B cell (primary cell): Measurements from ENCODE around the gene ENO2. TPM values are rescaled to one million over a fixed set of nuclear protein-coding genes. Genes with fewer than 3 reads are reported as not detected.

Experiments
- ATAC-seq: fragments of 200-7000 bp; cut with Tn5 transposase; one replicate; pipeline ENCODE4 v1.10.0; 2021; ENCODE audit warnings: low read depth, mild to moderate bottlenecking, moderate number of reproducible peaks, moderate library complexity
- CTCF ChIA-PET: fragments of 350-600 bp; sonication (Branson Sonifier 250); formaldehyde crosslinking; loops from one replicate; lab custom pipeline; 2021; ENCODE audit warnings: antibody characterized with exemption, inconsistent platforms; lab: Charles Lee
- POLR2A ChIA-PET: fragments of 350-600 bp; sonication (Branson Sonifier 250); formaldehyde crosslinking; loops from one replicate; lab custom pipeline; 2021; ENCODE audit warnings: antibody characterized with exemption; lab: Charles Lee
- DNase-seq: peaks from one replicate; pipeline ENCODE4 v3.0.0; 2013
- H2AFZ ChIP-seq: 2 replicates; pipeline ENCODE4 v1.6.1; 2012; ENCODE audit warnings: mild to moderate bottlenecking, low read depth, low read length; ENCODE audit not compliant: insufficient read depth, poor library complexity, severe bottlenecking
- H3K27ac ChIP-seq, 2 donors: 1 replicate in 1 of 2; 2 replicates in 1 of 2; pipeline ENCODE4 v1.5.1; 2012 to 2013; ENCODE audit warnings: low read length in 2 of 2, mild to moderate bottlenecking in 2 of 2, moderate library complexity in 1 of 2
- H3K27me3 ChIP-seq, 4 experiments: fragments of 200-600 bp in 1 of 4; sonication (generic) in 1 of 4; replicated peaks in 1 of 4; 1 replicate in 2 of 4; 2 replicates in 2 of 4; pipeline versions ENCODE4 v1.6.1 to v1.7.0; 2013 to 2016; ENCODE audit warnings: low read length in 3 of 4, mild to moderate bottlenecking in 2 of 4, mixed read lengths in 1 of 4, moderate library complexity in 1 of 4; ENCODE audit not compliant: insufficient read depth in 4 of 4, control insufficient read depth in 3 of 4; ENCODE audit errors: control extremely low read depth in 1 of 4
- H3K36me3 ChIP-seq, 2 experiments: replicated peaks in 1 of 2; 1 replicate in 1 of 2; 2 replicates in 1 of 2; pipeline versions ENCODE4 v1.6.1 to v1.7.1; 2013; ENCODE audit warnings: low read length in 1 of 2; ENCODE audit not compliant: insufficient read depth in 2 of 2, control insufficient read depth in 1 of 2; ENCODE audit errors: control extremely low read depth in 1 of 2, extremely low read depth in 1 of 2
- H3K4me1 ChIP-seq, 2 donors: fragments of 200-600 bp in 1 of 2; sonication (generic) in 1 of 2; 1 replicate in 1 of 2; 2 replicates in 1 of 2; pipeline versions ENCODE4 v1.5.1 to v1.6.1; 2013 to 2017; ENCODE audit warnings: low read length in 2 of 2; ENCODE audit not compliant: control insufficient read depth in 2 of 2, insufficient read depth in 2 of 2
- H3K4me2 ChIP-seq: replicated peaks from 2 replicates; pipeline ENCODE3; 2012; ENCODE audit warnings: mild to moderate bottlenecking, low read depth, low read length; ENCODE audit not compliant: poor library complexity, severe bottlenecking
- H3K4me3 ChIP-seq, 5 experiments: fragments of 200-600 bp in 1 of 5; sonication (generic) in 1 of 5; 1 replicate in 3 of 5; 2 replicates in 2 of 5; pipeline versions ENCODE4 v1.5.1 to v1.7.0; 2011 to 2016; ENCODE audit warnings: low read length in 4 of 5, mild to moderate bottlenecking in 4 of 5, low read depth in 2 of 5, control low read depth in 1 of 5, moderate library complexity in 1 of 5; ENCODE audit not compliant: insufficient read depth in 1 of 5; ENCODE audit errors: control extremely low read depth in 1 of 5, extremely low read depth in 1 of 5
- H3K79me2 ChIP-seq: fragments of 200-600 bp; sonication (generic); one replicate; pipeline ENCODE4 v1.6.0; 2016; ENCODE audit warnings: low read length; ENCODE audit not compliant: control insufficient read depth, insufficient read depth
- H3K9ac ChIP-seq: fragments of 200-600 bp; sonication (generic); 2 replicates; pipeline ENCODE4 v1.6.1; 2017; ENCODE audit warnings: mild to moderate bottlenecking, low read length, moderate library complexity
- H3K9me3 ChIP-seq, 3 donors: one replicate each; pipeline versions ENCODE4 v1.6.1 to v1.7.1; 2013; ENCODE audit warnings: low read length in 2 of 3; ENCODE audit not compliant: control insufficient read depth in 2 of 3, insufficient read depth in 1 of 3; ENCODE audit errors: control extremely low read depth in 1 of 3
- H4K20me1 ChIP-seq: 2 replicates; pipeline ENCODE4 v1.6.0; 2012; ENCODE audit warnings: mild to moderate bottlenecking, low read length; ENCODE audit not compliant: insufficient read depth, control insufficient read depth, poor library complexity, severe bottlenecking
- H3K27ac Mint-ChIP-seq: one replicate; pipeline ENCODE4 v1.8.0; 2021; ENCODE audit warnings: mixed read lengths
- H3K27me3 Mint-ChIP-seq: one replicate; pipeline ENCODE4 v1.8.0; 2021; ENCODE audit warnings: mixed read lengths
- H3K4me1 Mint-ChIP-seq: one replicate; pipeline ENCODE4 v1.8.0; 2021; ENCODE audit warnings: mixed read lengths
- H3K4me3 Mint-ChIP-seq: one replicate; pipeline ENCODE4 v1.8.0; 2021; ENCODE audit warnings: mixed read lengths
- H3K9me3 Mint-ChIP-seq: one replicate; pipeline ENCODE4 v1.8.0; 2022; ENCODE audit warnings: mixed read lengths; ENCODE audit not compliant: insufficient read depth
- EZH2 ChIP-seq: IDR thresholded peaks from 2 replicates; pipeline ENCODE4 v1.6.1; 2012; ENCODE audit warnings: borderline replicate concordance, low read depth, mild to moderate bottlenecking, moderate library complexity, low read length; ENCODE audit not compliant: insufficient read depth, poor library complexity, severe bottlenecking
- WGBS: methylation state at CpG from one replicate; pipeline ENCODE4 v1.1.5; 2013; ENCODE audit warnings: missing lambda C conversion rate; ENCODE audit not compliant: insufficient coverage; 5-methylcytosine and 5-hydroxymethylcytosine counted together
- intact Hi-C: fragments of 100-400 bp; cut with micrococcal nuclease; formaldehyde crosslinking; loops from one replicate; pipeline ENCODE4 v1.10.0; 2022
- polyA plus RNA-seq: library from polyadenylated mRNA; depleted of rRNA; stranded (reverse); fragments of >200 nt; gene quantifications from 2 replicates; pipeline ENCODE4 v1.2.3, GENCODE V29; 2012
- total RNA-seq, 2 donors: library from RNA; stranded (reverse); fragments of 120-200 nt in 1 of 2; gene quantifications; 1 replicate in 1 of 2; 2 replicates in 1 of 2; pipeline versions ENCODE4 v1.2.3 to v1.2.4, GENCODE V29; 2013 to 2022
- TF ChIP-seq, protein P1 (sequence below): fragments of 200-600 bp; IDR thresholded peaks from one replicate; pipeline ENCODE4 v1.8.0; 2022; ENCODE audit warnings: antibody characterized with exemption, mild to moderate bottlenecking

ENO2 gene
- total and polyA plus RNA-seq, 2 donors (not counting 1 experiment from before 2014, with no cell fraction given) = 42.5 to 55.3 TPM

DNA sequence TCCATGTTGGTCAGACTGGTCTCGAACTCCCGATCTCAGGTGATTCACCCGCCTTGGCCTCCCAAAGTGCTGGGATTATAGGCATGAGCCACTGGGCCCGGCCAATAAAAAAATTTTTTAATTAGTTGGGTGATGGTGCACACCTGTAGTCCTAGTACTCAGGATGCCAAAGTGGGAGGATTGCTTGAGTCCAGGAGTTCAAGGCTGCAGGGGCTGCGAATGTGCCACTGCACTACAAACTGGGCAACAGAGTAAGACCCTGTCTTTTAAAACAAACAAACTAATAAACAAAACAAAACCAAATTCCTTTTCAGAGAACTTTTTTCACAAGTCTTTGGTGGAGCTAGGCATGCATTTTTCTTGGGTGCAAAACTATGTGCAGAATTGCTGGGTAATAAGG is 31.1 kb upstream of the ENO2 start:
- CTCF ChIA-PET = interaction anchor here (1.2 to 2.2 kb wide), 3 partner anchors 10 to 209 kb away, joined by 4 to 6 read pairs (median 4); partner anchors contain the start of genes C1R and SPSB2
- H3K27me3 Mint-ChIP-seq = no peaks in the 10 kb centered on the region
- H3K4me3 ChIP-seq = no peak overlapping the region

GRCh38 chr12:6883683-6884082 is 30.7 kb upstream of the ENO2 start:
- DNase-seq (no peak), ATAC-seq (no peak)
- no peaks in the 10 kb centered on the region for H3K9me3 ChIP-seq
- H3K4me1 ChIP-seq = no peaks in the 10 kb centered on the region
- peaks cover 0 to 5% of the 10 kb centered on the region in 2 experiments for H3K36me3 ChIP-seq
- H3K4me2 ChIP-seq = no peak overlapping the region
- Mint-ChIP-seq H3K4me1 (no peaks in the 10 kb centered on the region), H3K9me3 (no peaks in the 10 kb centered on the region), H3K27ac (no peak overlapping the region), H3K27me3 (no peaks in the 10 kb centered on the region), H3K4me3 (no peak overlapping the region)
- 97% methylated on average over 11 of the region's 11 CpGs for WGBS
- no peak overlapping the region for H3K27ac ChIP-seq
- ChIA-PET CTCF (interaction anchor here (1.6 kb wide), 1 partner anchor 11 kb away, joined by 4 read pairs; the partner anchor contains the start of gene SPSB2), POLR2A (no interaction called here)
- no peak overlapping the region for H3K4me3 ChIP-seq
- intact Hi-C loops = no loop called here
- no peaks in the 10 kb centered on the region for H4K20me1 ChIP-seq
- H3K79me2 ChIP-seq = no peaks in the 10 kb centered on the region
- no peak overlapping the region for H2AFZ ChIP-seq
- no peak for TF ChIP-seq EZH2
- TF ChIP-seq, protein P1, sequence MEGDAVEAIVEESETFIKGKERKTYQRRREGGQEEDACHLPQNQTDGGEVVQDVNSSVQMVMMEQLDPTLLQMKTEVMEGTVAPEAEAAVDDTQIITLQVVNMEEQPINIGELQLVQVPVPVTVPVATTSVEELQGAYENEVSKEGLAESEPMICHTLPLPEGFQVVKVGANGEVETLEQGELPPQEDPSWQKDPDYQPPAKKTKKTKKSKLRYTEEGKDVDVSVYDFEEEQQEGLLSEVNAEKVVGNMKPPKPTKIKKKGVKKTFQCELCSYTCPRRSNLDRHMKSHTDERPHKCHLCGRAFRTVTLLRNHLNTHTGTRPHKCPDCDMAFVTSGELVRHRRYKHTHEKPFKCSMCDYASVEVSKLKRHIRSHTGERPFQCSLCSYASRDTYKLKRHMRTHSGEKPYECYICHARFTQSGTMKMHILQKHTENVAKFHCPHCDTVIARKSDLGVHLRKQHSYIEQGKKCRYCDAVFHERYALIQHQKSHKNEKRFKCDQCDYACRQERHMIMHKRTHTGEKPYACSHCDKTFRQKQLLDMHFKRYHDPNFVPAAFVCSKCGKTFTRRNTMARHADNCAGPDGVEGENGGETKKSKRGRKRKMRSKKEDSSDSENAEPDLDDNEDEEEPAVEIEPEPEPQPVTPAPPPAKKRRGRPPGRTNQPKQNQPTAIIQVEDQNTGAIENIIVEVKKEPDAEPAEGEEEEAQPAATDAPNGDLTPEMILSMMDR = no peak
- H3K27me3 ChIP-seq = no peaks in the 10 kb centered on the region
- H3K9ac ChIP-seq = no peak overlapping the region

More for the DNA sequence above, 31.1 kb upstream of the ENO2 start:
- Mint-ChIP-seq H3K4me3 (no peak overlapping the region), H3K27ac (no peak overlapping the region), H3K9me3 (no peaks in the 10 kb centered on the region), H3K4me1 (no peaks in the 10 kb centered on the region)
- Histone ChIP-seq H2AFZ (no peak overlapping the region), H3K27ac (no peak overlapping the region), H4K20me1 (no peaks in the 10 kb centered on the region), H3K27me3 (no peaks in the 10 kb centered on the region), H3K36me3 (peaks cover 0 to 5% of the 10 kb centered on the region in 2 experiments), H3K4me2 (no peak overlapping the region), H3K4me1 (no peaks in the 10 kb centered on the region), H3K79me2 (no peaks in the 10 kb centered on the region), H3K9ac (no peak overlapping the region), H3K9me3 (no peaks in the 10 kb centered on the region)
- no peak for ATAC-seq
- DNase-seq = no peak
- intact Hi-C loops = no loop called here
- WGBS = 96% methylated on average over 4 of the region's 5 CpGs
- POLR2A ChIA-PET = no interaction called here
- TF ChIP-seq, protein P1 = no peak
- TF ChIP-seq EZH2 = no peak
